Tibial nerve (tissue), 4 donors: ENCODE data around the gene PDZRN3. TPM values are rescaled to one million over a fixed set of nuclear protein-coding genes. Genes with fewer than 3 reads are reported as not detected.

Experiments used
- DNase-seq, 2 donors: peaks; one replicate each; pipeline ENCODE4 v3.0.0-alpha.2; 2019; ENCODE audit warnings: low spot score in 2 of 2
- H3K27ac ChIP-seq, 4 donors: fragments of 200-600 bp; sonication (generic) in 3 of 4; one replicate each; pipeline ENCODE4 v1.5.1; 2017 to 2019; ENCODE audit warnings: mild to moderate bottlenecking in 1 of 4
- H3K27me3 ChIP-seq, 2 donors: fragments of 200-600 bp; sonication (generic) in 1 of 2; one replicate each; pipeline versions ENCODE4 v1.5.1 to v1.6.0; 2017 to 2019
- H3K36me3 ChIP-seq, 3 donors: fragments of 200-600 bp; sonication (generic); one replicate each; pipeline ENCODE4 v1.5.1; 2018 to 2019
- H3K4me1 ChIP-seq, 4 donors: fragments of 200-600 bp; sonication (generic) in 3 of 4; one replicate each; pipeline ENCODE4 v1.5.1; 2017 to 2019
- H3K4me3 ChIP-seq, 4 donors: fragments of 200-600 bp; sonication (generic) in 3 of 4; one replicate each; pipeline ENCODE4 v1.5.1; 2017 to 2019; ENCODE audit warnings: mild to moderate bottlenecking in 1 of 4, moderate library complexity in 1 of 4
- H3K9me3 ChIP-seq, 4 donors: fragments of 200-600 bp; sonication (generic) in 3 of 4; one replicate each; pipeline ENCODE4 v1.5.1; 2017 to 2019
- CTCF ChIP-seq, 5 experiments: fragments of 200-600 bp in 3 of 5; fragments of 450-650 bp in 2 of 5; sonication (generic) in 3 of 5; IDR thresholded peaks; one replicate each; pipeline ENCODE4 v1.5.1; 2016 to 2019; ENCODE audit warnings: antibody characterized with exemption in 5 of 5, mild to moderate bottlenecking in 3 of 5, moderate library complexity in 2 of 5
- EP300 ChIP-seq, 2 donors: sonication (generic); formaldehyde crosslinking; IDR thresholded peaks; one replicate each; pipeline ENCODE4 v1.6.1; 2017; ENCODE audit warnings: antibody characterized with exemption in 2 of 2, mild to moderate bottlenecking in 1 of 2
- POLR2A ChIP-seq, 2 donors: fragments of 450-650 bp; IDR thresholded peaks; one replicate each; pipeline ENCODE4 v1.6.1; 2017; ENCODE audit warnings: antibody characterized with exemption in 2 of 2, mild to moderate bottlenecking in 2 of 2, moderate library complexity in 2 of 2
- WGBS, 2 donors: methylation state at CpG; one replicate each; pipeline ENCODE4 v1.1.5; 2018; 5-methylcytosine and 5-hydroxymethylcytosine counted together
- total RNA-seq, 4 donors: library from RNA; depleted of rRNA; stranded (reverse); fragments of >200 nt; gene quantifications; one replicate each; pipeline ENCODE4 v1.1.0, GENCODE V29; 2016

PDZRN3 gene
- total RNA-seq, 4 donors from 2014 or later, result 48.3 to 87.2 (median 64.3) TPM

GRCh38 chr3:73447111-73447510 lies 177.6 kb downstream of the PDZRN3 start:
- TF ChIP-seq POLR2A (IDR thresholded peaks at IDR 0.05) (no peak), EP300 (IDR thresholded peaks at IDR 0.05) (no peak), CTCF (IDR thresholded peaks at IDR 0.05) (no peak)
- peaks cover 0 to 15% (median 0%) of the 10 kb centered on the region in 4 donors for H3K4me1 ChIP-seq
- WGBS, 2 donors, result 49 to 54% methylated on average over 6 of the region's 6 CpGs
- no peaks in the 10 kb centered on the region for H3K9me3 ChIP-seq
- no peak overlapping the region for H3K27ac ChIP-seq
- no peak for DNase-seq
- no peak overlapping the region for H3K4me3 ChIP-seq
- H3K27me3 ChIP-seq, result no peaks in the 10 kb centered on the region
- H3K36me3 ChIP-seq, result no peaks in the 10 kb centered on the region

GRCh38 chr3:73446467-73447110 lies 178.2 kb downstream of the PDZRN3 start:
- no peak overlapping the region for H3K27ac ChIP-seq
- no peak overlapping the region for H3K4me3 ChIP-seq
- WGBS, 2 donors, result 89 to 90% methylated on average over 10 of the region's 10 CpGs
- H3K27me3 ChIP-seq, result no peaks in the 10 kb centered on the region
- TF ChIP-seq EP300 (IDR thresholded peaks at IDR 0.05), result no peak
- TF ChIP-seq POLR2A (IDR thresholded peaks at IDR 0.05), result no peak
- TF ChIP-seq CTCF (IDR thresholded peaks at IDR 0.05), result no peak
- no peak for DNase-seq
- no peaks in the 10 kb centered on the region for H3K36me3 ChIP-seq
- H3K9me3 ChIP-seq, result no peaks in the 10 kb centered on the region
- H3K4me1 ChIP-seq, result peaks cover 0 to 15% (median 0%) of the 10 kb centered on the region in 4 donors

- Histone ChIP-seq H3K4me3 (no peak overlapping the region), H3K27me3 (no peaks in the 10 kb centered on the region), H3K27ac (no peak overlapping the region), H3K9me3 (no peaks in the 10 kb centered on the region), H3K4me1 (peaks cover 0 to 23% (median 9%) of the 10 kb centered on the region in 4 donors), H3K36me3 (no peaks in the 10 kb centered on the region)
- TF ChIP-seq EP300 (IDR thresholded peaks at IDR 0.05) (no peak), CTCF (IDR thresholded peaks at IDR 0.05) (no peak), POLR2A (IDR thresholded peaks at IDR 0.05) (no peak)
- WGBS, 2 donors, result 89 to 93% methylated on average over 7 of the region's 7 CpGs
- no peak for DNase-seq
Measured at GRCh38 chr3:73442886-73443285, 181.9 kb downstream of the PDZRN3 start.

GRCh38 chr3:73442152-73442551 lies 182.6 kb downstream of the PDZRN3 start:
- H3K36me3 ChIP-seq, result no peaks in the 10 kb centered on the region
- DNase-seq, result no peak
- no peak overlapping the region for H3K4me3 ChIP-seq
- peak overlapping the region in 1 of 4 donors; percentile 1 for H3K27ac ChIP-seq
- WGBS, 2 donors, result 86 to 88% methylated on average over 6 of the region's 6 CpGs
- no peaks in the 10 kb centered on the region for H3K9me3 ChIP-seq
- peaks cover 0 to 29% (median 11%) of the 10 kb centered on the region in 4 donors for H3K4me1 ChIP-seq
- TF ChIP-seq CTCF (IDR thresholded peaks at IDR 0.05) (no peak), EP300 (IDR thresholded peaks at IDR 0.05) (no peak), POLR2A (IDR thresholded peaks at IDR 0.05) (no peak)
- no peaks in the 10 kb centered on the region for H3K27me3 ChIP-seq

- DNase-seq, result no peak
- H3K9me3 ChIP-seq, result no peaks in the 10 kb centered on the region
- peaks cover 0 to 35% (median 19%) of the 10 kb centered on the region in 4 donors for H3K4me1 ChIP-seq
- H3K36me3 ChIP-seq, result no peaks in the 10 kb centered on the region
- H3K27me3 ChIP-seq, result no peaks in the 10 kb centered on the region
- WGBS, 2 donors, result 32 to 38% methylated on average over 3 of the region's 3 CpGs
- peak overlapping the region in 3 of 4 donors; percentile 51 to 82 (median 81) for H3K27ac ChIP-seq
- TF ChIP-seq POLR2A (IDR thresholded peaks at IDR 0.05), result no peak
- peak; percentile 70 to 77 for TF ChIP-seq EP300 (IDR thresholded peaks at IDR 0.05)
- no peak for TF ChIP-seq CTCF (IDR thresholded peaks at IDR 0.05)
- H3K4me3 ChIP-seq, result no peak overlapping the region
Measured at GRCh38 chr3:73437828-73438227, 186.9 kb downstream of the PDZRN3 start.
